Muscle layer of duodenum (tissue), 2 donors: ENCODE data around the gene ULK2.

Source experiments
- H3K27ac ChIP-seq: one replicate; pipeline ENCODE4 v1.7.0; 2013; ENCODE audit warnings: mild to moderate bottlenecking, low read length
- H3K27me3 ChIP-seq: one replicate; pipeline ENCODE4 v1.7.0; 2013; ENCODE audit warnings: low read depth, mild to moderate bottlenecking, control low read depth, low read length
- H3K36me3 ChIP-seq, 2 donors: one replicate each; pipeline ENCODE4 v1.7.0; 2013; ENCODE audit warnings: low read length in 2 of 2, control low read depth in 1 of 2, mild to moderate bottlenecking in 1 of 2; ENCODE audit not compliant: insufficient read depth in 2 of 2, control insufficient read depth in 1 of 2
- H3K4me1 ChIP-seq, 2 donors: one replicate each; pipeline ENCODE4 v1.7.0; 2013; ENCODE audit warnings: low read length in 2 of 2, mild to moderate bottlenecking in 2 of 2, control low read depth in 1 of 2, moderate library complexity in 1 of 2; ENCODE audit not compliant: insufficient read depth in 2 of 2, control insufficient read depth in 1 of 2
- H3K4me3 ChIP-seq, 2 donors: one replicate each; pipeline ENCODE4 v1.7.0; 2013; ENCODE audit warnings: low read length in 2 of 2, low read depth in 1 of 2, mild to moderate bottlenecking in 1 of 2
- H3K9me3 ChIP-seq, 2 donors: one replicate each; pipeline ENCODE4 v1.7.0; 2013; ENCODE audit warnings: low read length in 2 of 2, control low read depth in 1 of 2, mild to moderate bottlenecking in 1 of 2; ENCODE audit not compliant: control insufficient read depth in 1 of 2
- donor health status: healthy.

The ULK2 gene

DNA sequence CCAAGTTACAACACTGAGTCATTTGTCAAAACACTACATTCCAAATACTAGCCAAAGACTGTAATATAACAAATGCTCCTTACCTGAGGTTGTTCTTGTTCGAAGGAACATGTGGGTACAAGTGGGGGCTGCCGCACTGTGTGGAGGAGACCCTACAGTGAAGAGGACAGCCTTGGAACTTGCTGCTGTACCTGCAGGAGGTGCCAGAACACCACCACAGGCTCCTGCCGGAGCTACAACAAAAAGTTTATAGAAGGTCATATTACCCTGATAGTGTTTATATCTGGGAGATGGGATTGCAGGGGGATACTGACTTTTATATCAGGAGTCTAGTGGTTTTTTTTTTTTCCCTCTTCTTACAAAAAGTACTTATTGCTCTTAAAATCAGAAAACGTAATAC, 81.9 kb downstream of the ULK2 start:
- Histone ChIP-seq H3K9me3 (no peaks in the 10 kb centered on the region), H3K4me3 (no peak overlapping the region), H3K27ac (no peak overlapping the region), H3K36me3 (peaks cover 23 to 43% of the 10 kb centered on the region in 2 donors), H3K4me1 (no peaks in the 10 kb centered on the region), H3K27me3 (no peaks in the 10 kb centered on the region)

DNA sequence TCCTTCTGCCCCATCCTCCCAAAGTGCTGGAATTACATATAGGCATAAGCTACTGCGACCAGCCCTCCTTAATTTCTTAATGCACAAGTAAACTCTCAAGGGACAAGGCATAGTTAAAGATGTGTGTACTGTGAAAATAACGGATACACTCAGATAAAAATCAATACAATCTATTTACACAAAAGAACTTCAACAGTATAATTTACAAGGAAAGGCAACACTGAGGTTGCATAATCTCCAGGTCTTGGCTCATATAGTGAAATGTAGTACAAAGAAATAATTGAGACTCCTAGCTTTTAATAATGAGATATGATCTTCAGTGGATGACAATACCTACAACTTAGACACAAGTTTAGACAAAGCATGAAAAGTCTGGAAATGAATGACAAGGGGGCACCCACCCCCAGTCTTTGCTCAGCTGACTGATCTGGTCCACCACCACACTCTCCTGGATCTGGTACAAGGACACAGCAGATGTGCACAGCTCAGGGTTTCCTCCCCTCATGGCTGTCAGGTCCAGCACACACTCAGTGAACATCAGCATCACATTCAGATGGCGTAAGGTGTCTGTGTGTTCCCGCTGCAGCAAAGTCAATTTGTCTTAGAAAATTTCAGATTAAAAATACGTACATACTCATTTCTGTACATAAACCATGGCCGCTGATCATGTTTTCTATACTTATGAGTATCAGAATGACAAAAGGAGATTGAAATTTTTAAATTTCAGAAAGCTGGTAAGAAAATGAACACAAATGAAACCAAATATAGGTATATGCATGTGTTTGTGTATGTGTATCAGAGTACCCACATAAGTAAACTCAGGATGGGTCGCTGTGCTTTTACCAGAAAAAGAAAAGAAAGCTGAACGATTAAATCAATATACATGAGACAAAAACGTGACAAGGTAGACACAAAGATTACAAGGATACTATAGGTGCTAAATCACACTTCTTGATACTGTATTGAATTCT, 86.0 kb downstream of the ULK2 start:
- Histone ChIP-seq H3K4me1 (no peaks in the 10 kb centered on the region), H3K27me3 (no peaks in the 10 kb centered on the region), H3K27ac (no peak overlapping the region), H3K4me3 (no peak overlapping the region), H3K9me3 (no peaks in the 10 kb centered on the region), H3K36me3 (peaks cover 17 to 57% of the 10 kb centered on the region in 2 donors)

DNA sequence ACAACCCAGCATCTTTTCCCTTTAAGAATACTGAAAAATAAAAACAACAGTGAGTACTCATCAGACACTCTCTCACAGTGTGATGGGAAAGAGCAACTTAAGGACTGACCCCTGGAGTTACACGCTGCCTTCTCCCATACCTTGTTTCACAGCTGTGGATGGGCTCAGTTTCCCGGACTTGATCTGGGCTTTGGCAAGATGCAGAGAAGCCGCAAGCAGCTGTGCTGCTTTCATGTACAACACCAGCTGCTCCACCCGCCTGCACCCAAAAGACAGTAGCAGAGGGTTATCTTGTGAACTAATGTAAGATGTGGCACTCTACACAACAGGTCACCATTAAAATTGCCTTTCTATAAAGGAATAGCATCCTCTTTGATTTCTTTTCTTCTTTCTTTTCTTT, 86.9 kb downstream of the ULK2 start:
- Histone ChIP-seq H3K27ac (no peak overlapping the region), H3K27me3 (no peaks in the 10 kb centered on the region), H3K4me3 (no peak overlapping the region), H3K36me3 (peaks cover 25 to 66% of the 10 kb centered on the region in 2 donors), H3K9me3 (no peaks in the 10 kb centered on the region), H3K4me1 (no peaks in the 10 kb centered on the region)

DNA sequence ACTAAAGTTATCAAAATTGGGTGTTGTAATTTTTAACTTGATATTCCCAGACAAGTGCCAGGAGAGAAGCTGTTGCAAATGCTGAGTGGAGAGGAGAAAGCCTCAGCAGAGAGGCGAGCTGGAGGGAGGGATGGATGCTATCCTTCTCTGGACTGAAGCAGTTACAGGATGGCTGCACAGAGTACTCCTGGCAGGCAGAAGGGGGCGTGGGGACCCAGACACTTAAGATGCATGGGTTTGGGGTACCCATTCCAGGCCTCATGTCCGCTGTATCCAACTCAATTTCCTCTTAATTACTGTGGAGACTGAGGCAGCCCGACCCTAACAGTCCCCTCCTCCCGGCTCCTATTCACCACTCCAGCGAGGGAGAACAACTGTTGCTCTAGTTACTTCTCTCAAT, 94.2 kb downstream of the ULK2 start:
- H3K36me3 ChIP-seq, result peaks cover 12 to 37% of the 10 kb centered on the region in 2 donors
- no peaks in the 10 kb centered on the region for H3K4me1 ChIP-seq
- H3K27me3 ChIP-seq, result no peaks in the 10 kb centered on the region
- H3K9me3 ChIP-seq, result no peaks in the 10 kb centered on the region
- H3K27ac ChIP-seq, result no peak overlapping the region
- H3K4me3 ChIP-seq, result no peak overlapping the region

DNA sequence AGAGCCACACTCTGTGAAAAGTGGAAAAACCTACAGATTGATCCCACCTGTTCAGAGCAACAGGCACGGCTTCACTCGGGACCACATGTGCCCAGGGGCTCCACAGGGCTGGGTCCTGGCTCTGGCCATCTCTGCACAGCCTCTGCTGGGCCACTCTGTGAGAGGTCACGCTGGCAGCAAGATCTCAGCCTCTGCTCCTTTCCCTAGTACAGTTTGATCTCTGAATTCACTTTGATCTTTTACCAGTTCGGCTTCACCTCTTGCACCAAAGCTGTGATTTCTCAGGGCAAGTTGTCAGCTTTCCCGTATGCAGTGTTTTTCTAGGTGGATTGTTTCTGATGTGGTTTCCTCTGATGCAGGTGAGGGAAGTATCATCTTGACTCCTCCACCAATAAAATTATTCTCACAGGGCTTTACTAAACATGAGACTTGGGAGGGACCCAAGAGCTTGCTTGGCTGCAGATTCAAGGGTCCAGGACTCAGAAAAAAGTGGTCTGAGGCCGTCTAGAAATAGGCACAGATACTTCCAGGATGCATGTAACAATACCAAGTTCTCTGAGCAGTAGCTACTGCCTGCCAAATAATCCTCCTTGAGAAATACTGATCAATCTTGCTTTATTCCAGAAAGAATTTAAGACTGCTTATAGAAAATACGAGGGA, 95.6 kb downstream of the ULK2 start:
- peaks cover 12 to 24% of the 10 kb centered on the region in 2 donors for H3K36me3 ChIP-seq
- no peaks in the 10 kb centered on the region for H3K27me3 ChIP-seq
- no peak overlapping the region for H3K27ac ChIP-seq
- no peak overlapping the region for H3K4me3 ChIP-seq
- no peaks in the 10 kb centered on the region for H3K4me1 ChIP-seq
- H3K9me3 ChIP-seq, result no peaks in the 10 kb centered on the region

DNA sequence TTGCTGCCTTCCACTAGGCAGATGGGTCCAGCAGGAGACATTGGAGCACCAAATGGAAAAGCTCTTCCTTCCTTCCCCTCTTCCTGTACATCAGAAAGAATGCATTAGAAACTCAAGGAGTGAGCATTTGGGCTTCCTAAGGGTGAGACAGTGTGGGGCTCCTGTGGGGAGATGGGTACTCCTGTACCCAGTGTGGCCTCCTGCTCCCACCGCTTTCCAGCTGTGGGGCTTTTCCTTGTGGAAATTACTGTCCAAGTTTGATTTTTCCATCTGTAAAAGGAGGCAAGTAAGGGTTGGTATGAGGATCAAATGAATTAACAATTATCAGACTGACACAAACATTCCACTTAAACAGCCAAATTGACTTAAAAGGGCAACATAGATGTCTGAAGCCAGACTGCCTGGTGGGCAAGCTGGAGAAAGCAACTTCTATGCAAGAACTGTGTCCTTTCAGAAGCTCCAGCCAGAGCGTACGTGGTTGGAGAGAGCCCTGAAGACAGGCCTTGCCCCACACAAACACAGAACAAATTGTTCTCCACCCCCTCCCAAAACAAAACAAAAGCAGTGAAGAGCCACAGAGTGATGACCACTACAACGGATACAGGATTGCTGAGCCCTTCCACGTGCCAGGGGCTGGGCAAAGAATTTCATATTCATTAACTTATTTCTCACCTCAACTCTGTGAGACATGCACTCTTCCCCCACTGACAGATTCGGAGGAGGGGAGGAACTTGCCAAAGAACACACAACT, 96.6 kb downstream of the ULK2 start:
- Histone ChIP-seq H3K9me3 (no peaks in the 10 kb centered on the region), H3K4me3 (no peak overlapping the region), H3K4me1 (no peaks in the 10 kb centered on the region), H3K27me3 (no peaks in the 10 kb centered on the region), H3K27ac (no peak overlapping the region), H3K36me3 (peaks cover 6 to 15% of the 10 kb centered on the region in 2 donors)

DNA sequence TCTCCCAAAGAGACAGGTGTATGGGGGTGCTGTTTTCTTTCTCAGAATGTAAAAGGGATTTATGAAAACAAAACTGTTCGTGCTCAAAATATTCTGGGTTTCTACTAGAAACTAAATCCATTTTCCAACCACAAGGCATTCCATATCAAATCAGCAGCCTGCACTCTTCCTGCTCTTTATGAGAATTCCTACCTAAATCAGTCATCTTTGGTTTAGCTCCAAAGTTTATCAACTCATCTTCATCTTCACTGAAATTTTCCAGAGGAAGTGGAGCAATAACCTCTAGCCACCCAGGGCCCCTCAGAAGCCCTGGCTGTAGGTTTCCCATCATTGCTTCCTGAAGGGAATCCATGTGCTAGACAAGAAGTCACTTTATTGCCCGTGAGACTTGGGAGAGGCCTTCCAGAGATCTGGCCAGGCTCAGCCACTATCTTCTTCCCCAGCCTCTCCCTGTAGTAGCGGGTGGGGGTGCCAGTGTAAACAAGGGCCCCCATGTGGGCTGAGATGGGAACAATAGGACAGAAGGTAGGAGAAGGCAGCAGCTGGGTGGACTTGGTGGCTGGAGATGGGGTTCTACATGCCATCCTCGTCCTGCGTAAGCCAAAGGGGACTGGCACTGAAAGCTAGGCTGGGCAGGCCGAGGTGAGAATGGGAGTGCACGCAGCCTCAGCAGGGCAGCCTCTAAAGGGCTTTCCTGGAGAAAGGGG, 97.6 kb downstream of the ULK2 start:
- no peaks in the 10 kb centered on the region for H3K9me3 ChIP-seq
- peaks cover 0 to 5% of the 10 kb centered on the region in 2 donors for H3K36me3 ChIP-seq
- no peak overlapping the region for H3K27ac ChIP-seq
- H3K4me3 ChIP-seq, result no peak overlapping the region
- no peaks in the 10 kb centered on the region for H3K27me3 ChIP-seq
- H3K4me1 ChIP-seq, result no peaks in the 10 kb centered on the region

DNA sequence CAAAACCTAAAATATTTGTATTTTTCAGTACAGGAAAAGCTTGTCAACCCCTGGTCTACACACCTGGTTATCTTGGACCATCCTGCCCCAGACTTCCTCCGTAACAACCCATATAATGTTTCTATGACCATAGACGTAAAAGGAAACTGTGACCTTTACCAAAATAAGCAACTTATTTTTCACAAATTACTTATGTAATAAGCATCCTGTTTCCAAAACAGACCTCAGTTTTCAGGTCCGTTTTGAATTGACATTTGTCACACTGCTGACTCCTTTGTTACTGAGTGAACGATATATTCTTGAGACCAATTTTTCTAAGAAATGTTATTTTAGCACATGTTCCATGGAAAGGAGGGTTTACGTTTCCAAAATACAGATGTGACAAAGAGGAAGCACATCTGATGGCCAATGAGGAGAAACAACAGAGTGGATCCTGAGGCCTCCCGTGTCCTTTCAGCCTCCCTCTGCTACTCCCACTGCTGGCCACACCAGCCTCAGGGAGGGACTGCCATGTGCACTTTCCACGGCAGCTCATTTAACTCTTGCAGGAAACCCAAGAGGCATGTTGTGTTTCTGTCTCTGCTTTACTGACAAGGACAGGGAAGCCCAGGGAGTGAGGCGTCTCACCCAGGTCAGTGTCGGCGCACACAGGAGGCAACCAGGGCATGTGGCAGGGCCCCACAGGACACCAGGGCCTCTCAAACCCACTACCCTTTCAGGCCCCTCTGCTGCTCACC, 99.5 kb downstream of the ULK2 start:
- H3K27ac ChIP-seq, result no peak overlapping the region
- H3K27me3 ChIP-seq, result no peaks in the 10 kb centered on the region
- H3K4me3 ChIP-seq, result no peak overlapping the region
- H3K9me3 ChIP-seq, result no peaks in the 10 kb centered on the region
- no peaks in the 10 kb centered on the region for H3K36me3 ChIP-seq
- no peaks in the 10 kb centered on the region for H3K4me1 ChIP-seq

DNA sequence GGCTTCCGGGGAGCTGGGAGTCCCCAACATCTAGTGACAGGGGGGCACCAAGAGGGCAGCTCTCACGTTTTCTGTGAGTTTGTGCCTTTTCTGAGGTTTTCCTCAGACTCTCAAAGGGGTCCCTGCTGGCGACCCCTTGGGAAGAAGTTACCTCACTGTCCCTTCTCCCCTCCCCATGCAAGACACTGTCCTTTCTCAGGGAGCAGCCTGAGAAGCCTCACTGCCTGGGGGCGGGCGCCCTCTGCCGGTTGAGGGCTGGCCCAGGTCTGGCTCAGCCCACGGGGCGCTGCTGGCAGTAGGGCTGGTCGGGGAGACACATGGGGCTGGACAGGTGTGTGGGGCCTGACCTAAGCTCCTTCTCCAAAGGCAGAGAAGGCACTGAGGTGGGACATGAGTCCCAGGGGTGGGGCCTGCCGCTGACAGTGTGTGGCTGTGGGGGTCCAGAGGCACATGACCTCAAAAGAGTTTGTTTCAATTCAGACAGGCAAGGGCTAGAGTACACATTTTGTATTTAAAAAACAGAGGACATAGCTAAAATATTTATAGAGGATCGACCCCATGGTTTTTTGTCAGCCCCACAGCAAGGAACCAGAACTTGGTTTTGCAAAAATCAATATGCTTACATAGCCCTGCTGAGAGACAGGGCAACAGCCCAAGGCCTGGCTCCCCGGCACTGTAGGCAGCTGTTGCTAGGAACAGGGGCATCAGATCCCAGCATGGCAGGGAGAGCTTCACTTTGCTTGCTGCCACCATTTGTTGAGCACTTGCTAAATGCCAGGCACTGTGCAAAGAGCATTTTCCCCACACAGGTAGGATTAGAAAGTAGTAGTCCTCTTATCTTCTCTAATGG, 101.1 kb downstream of the ULK2 start:
- Histone ChIP-seq H3K9me3 (no peaks in the 10 kb centered on the region), H3K27ac (no peak overlapping the region), H3K4me1 (peaks cover 2 to 7% of the 10 kb centered on the region in 2 donors), H3K4me3 (no peak overlapping the region), H3K36me3 (no peaks in the 10 kb centered on the region), H3K27me3 (no peaks in the 10 kb centered on the region)

DNA sequence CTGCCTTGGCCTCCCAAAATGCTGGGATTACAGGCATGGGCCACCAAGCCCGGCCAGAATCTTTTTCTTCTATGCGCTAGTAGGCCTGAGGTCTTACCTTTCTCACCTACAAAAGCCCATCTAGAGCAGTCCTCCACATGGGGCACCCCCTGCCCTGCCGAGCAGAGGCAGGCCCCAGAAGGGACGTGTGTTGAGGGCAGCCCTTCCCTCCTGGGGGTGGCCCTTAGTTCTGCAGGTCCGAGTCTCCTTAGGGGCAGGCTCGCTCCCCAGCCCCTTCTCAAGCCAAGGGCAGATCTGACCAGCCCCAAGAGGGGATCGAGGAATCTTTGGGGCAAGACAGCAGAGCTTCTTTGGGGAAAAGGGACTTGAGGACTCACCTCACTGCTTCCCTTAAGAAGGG, 101.7 kb downstream of the ULK2 start:
- Histone ChIP-seq H3K4me1 (peaks cover 2 to 7% of the 10 kb centered on the region in 2 donors), H3K36me3 (no peaks in the 10 kb centered on the region), H3K9me3 (no peaks in the 10 kb centered on the region), H3K4me3 (no peak overlapping the region), H3K27ac (no peak overlapping the region), H3K27me3 (no peaks in the 10 kb centered on the region)
